Tibial artery (tissue), 4 donors: Measurements from ENCODE around the gene CNGA1.

Experiments used
- DNase-seq, 2 donors: peaks; one replicate each; pipeline ENCODE4 v3.0.0-alpha.2; 2019
- H3K27ac ChIP-seq, 2 donors: fragments of 200-600 bp; sonication (generic) in 1 of 2; 1 replicate in 1 of 2; 2 replicates in 1 of 2; pipeline ENCODE4 v1.5.1; 2018 to 2019; ENCODE audit warnings: mild to moderate bottlenecking in 1 of 2
- H3K27me3 ChIP-seq, 2 donors: fragments of 200-600 bp; sonication (generic) in 1 of 2; one replicate each; pipeline versions ENCODE4 v1.5.1 to v1.6.0; 2016 to 2019
- H3K36me3 ChIP-seq, 3 donors: fragments of 200-600 bp; sonication (generic) in 2 of 3; one replicate each; pipeline ENCODE4 v1.5.1; 2016 to 2019; ENCODE audit warnings: mild to moderate bottlenecking in 2 of 3
- H3K4me1 ChIP-seq, 4 donors: fragments of 200-600 bp; sonication (generic) in 2 of 4; 1 replicate in 3 of 4; 2 replicates in 1 of 4; pipeline ENCODE4 v1.5.1; 2016 to 2019
- H3K4me3 ChIP-seq, 2 donors: fragments of 200-600 bp; sonication (generic) in 1 of 2; 1 replicate in 1 of 2; 2 replicates in 1 of 2; pipeline ENCODE4 v1.5.1; 2018 to 2019; ENCODE audit warnings: mild to moderate bottlenecking in 2 of 2
- H3K9me3 ChIP-seq, 3 donors: fragments of 200-600 bp; sonication (generic) in 1 of 3; one replicate each; pipeline ENCODE4 v1.5.1; 2016 to 2019
- intact Hi-C: fragments of 100-400 bp; cut with DNase I; formaldehyde crosslinking; loops from one replicate; pipeline ENCODE4 v1.15.0; 2023; ENCODE audit warnings: low total_unique reads
- TF ChIP-seq, protein P1 (sequence below), 2 experiments: fragments of 200-600 bp in 1 of 2; fragments of 450-650 bp in 1 of 2; IDR thresholded peaks; one replicate each; pipeline ENCODE4 v1.5.1; 2017 to 2019; ENCODE audit warnings: antibody characterized with exemption in 2 of 2, mild to moderate bottlenecking in 1 of 2, moderate library complexity in 1 of 2

Gene CNGA1

DNA sequence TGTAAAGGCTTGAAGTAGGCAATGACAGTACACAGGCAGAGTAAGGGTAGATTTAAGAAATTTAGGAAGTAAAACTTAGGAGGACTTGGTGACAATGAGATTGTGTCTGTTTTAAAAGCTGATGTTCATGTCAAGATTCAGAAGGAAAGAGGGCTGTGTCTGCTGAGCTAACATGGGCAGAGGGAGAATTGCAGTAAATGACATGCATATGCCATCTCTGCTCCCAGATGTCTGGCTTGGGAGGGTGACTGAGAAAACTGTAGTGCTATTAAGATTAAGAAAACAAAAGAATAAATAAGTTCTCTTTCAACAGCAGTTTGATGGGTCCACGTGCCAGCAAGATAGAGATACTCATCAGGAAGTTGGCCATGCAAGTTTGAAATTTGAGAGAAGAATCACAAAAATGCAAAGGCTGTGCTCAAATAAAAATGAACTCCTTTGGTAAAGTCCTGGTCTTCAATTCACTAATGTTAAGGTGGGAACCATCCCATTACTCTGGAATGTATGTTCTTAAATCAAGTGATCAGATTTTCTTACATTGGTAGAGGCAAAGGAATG, 109.3 kb downstream of the CNGA1 start:
- no peak overlapping the region for H3K27ac ChIP-seq
- no peak overlapping the region for H3K4me3 ChIP-seq
- H3K36me3 ChIP-seq = peaks cover 30 to 61% (median 32%) of the 10 kb centered on the region in 3 donors
- DNase-seq = no peak
- intact Hi-C loops = no loop called here
- H3K9me3 ChIP-seq = no peaks in the 10 kb centered on the region
- TF ChIP-seq, protein P1, sequence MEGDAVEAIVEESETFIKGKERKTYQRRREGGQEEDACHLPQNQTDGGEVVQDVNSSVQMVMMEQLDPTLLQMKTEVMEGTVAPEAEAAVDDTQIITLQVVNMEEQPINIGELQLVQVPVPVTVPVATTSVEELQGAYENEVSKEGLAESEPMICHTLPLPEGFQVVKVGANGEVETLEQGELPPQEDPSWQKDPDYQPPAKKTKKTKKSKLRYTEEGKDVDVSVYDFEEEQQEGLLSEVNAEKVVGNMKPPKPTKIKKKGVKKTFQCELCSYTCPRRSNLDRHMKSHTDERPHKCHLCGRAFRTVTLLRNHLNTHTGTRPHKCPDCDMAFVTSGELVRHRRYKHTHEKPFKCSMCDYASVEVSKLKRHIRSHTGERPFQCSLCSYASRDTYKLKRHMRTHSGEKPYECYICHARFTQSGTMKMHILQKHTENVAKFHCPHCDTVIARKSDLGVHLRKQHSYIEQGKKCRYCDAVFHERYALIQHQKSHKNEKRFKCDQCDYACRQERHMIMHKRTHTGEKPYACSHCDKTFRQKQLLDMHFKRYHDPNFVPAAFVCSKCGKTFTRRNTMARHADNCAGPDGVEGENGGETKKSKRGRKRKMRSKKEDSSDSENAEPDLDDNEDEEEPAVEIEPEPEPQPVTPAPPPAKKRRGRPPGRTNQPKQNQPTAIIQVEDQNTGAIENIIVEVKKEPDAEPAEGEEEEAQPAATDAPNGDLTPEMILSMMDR (IDR thresholded peaks at IDR 0.05) = no peak
- H3K27me3 ChIP-seq = no peaks in the 10 kb centered on the region
- H3K4me1 ChIP-seq = peaks cover 0 to 6% (median 0%) of the 10 kb centered on the region in 4 donors

DNA sequence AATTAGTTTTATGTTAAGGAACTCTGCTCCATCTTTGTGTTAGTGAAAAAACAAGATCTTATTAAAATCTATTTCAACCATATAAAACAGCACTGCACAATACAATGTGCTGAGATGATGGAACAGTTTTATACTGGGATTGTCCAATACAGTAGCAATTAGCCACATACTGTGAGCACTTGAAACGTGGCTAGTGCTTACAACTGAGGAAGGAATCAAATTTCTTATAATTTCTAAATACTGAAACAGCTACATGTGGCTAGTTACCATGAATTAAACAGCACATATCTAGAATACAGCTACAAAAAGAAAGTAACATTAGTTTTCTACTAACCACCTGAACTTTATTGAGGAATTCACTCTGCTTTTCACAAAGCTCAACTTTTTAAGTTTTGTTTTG, 116.8 kb downstream of the CNGA1 start:
- DNase-seq = no peak
- Histone ChIP-seq H3K9me3 (no peaks in the 10 kb centered on the region), H3K27ac (no peak overlapping the region), H3K4me3 (no peak overlapping the region), H3K36me3 (peaks cover 61 to 92% (median 74%) of the 10 kb centered on the region in 3 donors), H3K27me3 (no peaks in the 10 kb centered on the region), H3K4me1 (no peaks in the 10 kb centered on the region)
- intact Hi-C loops = no loop called here
- TF ChIP-seq, protein P1 (IDR thresholded peaks at IDR 0.05) = no peak

- TF ChIP-seq, protein P1 (IDR thresholded peaks at IDR 0.05) = no peak
- intact Hi-C loops = no loop called here
- no peak overlapping the region for H3K4me3 ChIP-seq
- H3K4me1 ChIP-seq = no peaks in the 10 kb centered on the region
- no peak for DNase-seq
- H3K27ac ChIP-seq = no peak overlapping the region
- peaks cover 67 to 86% (median 68%) of the 10 kb centered on the region in 3 donors for H3K36me3 ChIP-seq
- H3K27me3 ChIP-seq = no peaks in the 10 kb centered on the region
- no peaks in the 10 kb centered on the region for H3K9me3 ChIP-seq
Measured at GRCh38 chr4:47891928-47892327, 124.6 kb downstream of the CNGA1 start.
